Measurements from ENCODE around the gene SMAD7. TPM values are rescaled to one million over a fixed set of nuclear protein-coding genes. Genes with fewer than 3 reads are reported as not detected.

SMAD7 gene
- total and polyA plus RNA-seq, 10 of the 15 experiments (the other 5 are each of a cell fraction or from before 2014, with no cell fraction given), result 1.3 to 22.5 (median 8.0) TPM

GRCh38 chr18:48962252-48962993, 11.7 kb upstream of the SMAD7 start:
- Histone ChIP-seq H3K4me1 (ENCODE audit: control insufficient read depth, insufficient read depth, low read length) (no peaks in the 10 kb centered on the region), H3K9ac (ENCODE audit: control insufficient read depth, insufficient read depth, low read length) (no peak overlapping the region), H3K36me3 (ENCODE audit: control insufficient read depth in 2 of 2, insufficient read depth in 2 of 2, low read length in 1 of 2) (no peaks in the 10 kb centered on the region), H3K27ac (ENCODE audit: control insufficient read depth, insufficient read depth) (no peak overlapping the region), H4K20me1 (ENCODE audit: control insufficient read depth, insufficient read depth) (no peaks in the 10 kb centered on the region), H3K79me2 (ENCODE audit: control insufficient read depth, insufficient read depth, low read length) (no peaks in the 10 kb centered on the region), H3K4me2 (ENCODE audit: control insufficient read depth, insufficient read depth) (no peak overlapping the region), H3K9me3 (replicated peaks; ENCODE audit: control insufficient read depth, insufficient read depth, low read length) (no peaks in the 10 kb centered on the region), H2AFZ (ENCODE audit: control insufficient read depth, low read depth, low read length) (no peak overlapping the region), H3K27me3 (replicated peaks in 1 of 2; ENCODE audit: control insufficient read depth in 2 of 2, insufficient read depth in 2 of 2, low read length in 1 of 2) (peaks cover 0 to 3% of the 10 kb centered on the region in 2 experiments; a peak in 1 of 4 replicates), H3K4me3 (no peak overlapping the region)
- no peak for TF ChIP-seq HDGF (IDR thresholded peaks at IDR 0.05)
- no peak for TF ChIP-seq SUPT20H (IDR thresholded peaks at IDR 0.05; ENCODE audit: borderline replicate concordance, control insufficient read depth, low read depth, low read length)
- no peak for TF ChIP-seq ZSCAN29 (IDR thresholded peaks at IDR 0.05)
- no peak for TF ChIP-seq ZBTB40 (IDR thresholded peaks at IDR 0.05; ENCODE audit: borderline replicate concordance)
- no peak for TF ChIP-seq SREBF1 (IDR thresholded peaks at IDR 0.05; ENCODE audit: low read length)
- no peak for TF ChIP-seq POLR2AphosphoS2 (IDR thresholded peaks at IDR 0.05; ENCODE audit: low read depth, low read length)
- no peak for TF ChIP-seq ZBTB4 (CRISPR knock-in tag; IDR thresholded peaks at IDR 0.05)
- no peak for TF ChIP-seq NR2C2 (IDR thresholded peaks at IDR 0.05; ENCODE audit: borderline replicate concordance, control insufficient read depth, insufficient read length, low read depth)
- intact Hi-C loops (cut with micrococcal nuclease; ENCODE audit: unreplicated experiment), result no loop called here
- WGBS (ENCODE audit: insufficient coverage, insufficient replicate concordance, low lambda C conversion rate, missing lambda C conversion rate), result 47% methylated on average over 13 of the region's 13 CpGs
- no TSS peak for BruUV-seq (replicated peaks)
- ChIA-PET RAD21 (ENCODE audit: unreplicated experiment) (no interaction called here), POLR2A (no interaction called here), CTCF (no interaction called here), SMC1A (ENCODE audit: uncharacterized antibody, unreplicated experiment) (interaction anchor here (1.0 kb wide), 1 partner anchor 250 kb away, joined by 3 read pairs; no protein-coding TSS in a partner anchor)
- DNase-seq (ENCODE audit: low read depth, low spot score) (no peak), FAIRE-seq (no peak), ATAC-seq (no peak)
- in situ Hi-C loops (cut with MboI), result no loop called here
